ENCODE results near the gene SLC1A5. TPM values are rescaled to one million over a fixed set of nuclear protein-coding genes. Genes with fewer than 3 reads are reported as not detected.
"Not testable (repeated sequence)": the region's sequence is repeated elsewhere in the genome, so short reads cannot be mapped to it uniquely, and the experiment has no call there.

SLC1A5 gene
- polyA plus RNA-seq, 1 donor, result 84.9 TPM

DNA sequence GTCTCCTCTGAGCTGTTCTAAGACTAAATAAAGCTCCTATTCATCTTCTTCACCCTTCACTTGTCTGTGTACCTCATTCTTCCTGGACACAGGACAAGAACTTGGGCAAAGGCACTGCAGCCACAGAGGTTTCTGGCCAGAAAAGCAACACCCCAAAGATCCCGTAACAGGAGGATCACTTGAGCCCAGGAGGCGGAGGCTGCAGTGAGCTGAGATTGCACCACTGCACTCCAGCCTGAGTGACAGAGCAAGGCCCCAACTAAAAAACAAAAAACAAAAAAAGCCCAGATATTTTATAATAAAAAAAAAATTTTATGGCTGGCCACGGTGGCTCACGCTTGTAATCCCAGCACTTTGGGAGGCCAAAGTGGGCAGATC, 34.0 kb upstream of the SLC1A5 start:
- Histone ChIP-seq H3K4me1 (ENCODE audit: control insufficient read depth, insufficient read depth, low read length) (peaks cover 24% of the 10 kb centered on the region), H3K27ac (ENCODE audit: low read length) (peak overlapping the region; percentile 75)
- not testable (repeated sequence) for H3K27me3 ChIP-seq (ENCODE audit: control insufficient read depth, insufficient read depth, low read length); H3K36me3 ChIP-seq (ENCODE audit: control insufficient read depth, insufficient read depth, low read length); H3K4me3 ChIP-seq (ENCODE audit: low read length); DNase-seq; H3K9me3 ChIP-seq (ENCODE audit: control insufficient read depth, low read depth, low read length)
- no CpG with 5 or more reads among the region's 4 CpGs for WGBS (ENCODE audit: insufficient coverage, low lambda C conversion rate)

DNA sequence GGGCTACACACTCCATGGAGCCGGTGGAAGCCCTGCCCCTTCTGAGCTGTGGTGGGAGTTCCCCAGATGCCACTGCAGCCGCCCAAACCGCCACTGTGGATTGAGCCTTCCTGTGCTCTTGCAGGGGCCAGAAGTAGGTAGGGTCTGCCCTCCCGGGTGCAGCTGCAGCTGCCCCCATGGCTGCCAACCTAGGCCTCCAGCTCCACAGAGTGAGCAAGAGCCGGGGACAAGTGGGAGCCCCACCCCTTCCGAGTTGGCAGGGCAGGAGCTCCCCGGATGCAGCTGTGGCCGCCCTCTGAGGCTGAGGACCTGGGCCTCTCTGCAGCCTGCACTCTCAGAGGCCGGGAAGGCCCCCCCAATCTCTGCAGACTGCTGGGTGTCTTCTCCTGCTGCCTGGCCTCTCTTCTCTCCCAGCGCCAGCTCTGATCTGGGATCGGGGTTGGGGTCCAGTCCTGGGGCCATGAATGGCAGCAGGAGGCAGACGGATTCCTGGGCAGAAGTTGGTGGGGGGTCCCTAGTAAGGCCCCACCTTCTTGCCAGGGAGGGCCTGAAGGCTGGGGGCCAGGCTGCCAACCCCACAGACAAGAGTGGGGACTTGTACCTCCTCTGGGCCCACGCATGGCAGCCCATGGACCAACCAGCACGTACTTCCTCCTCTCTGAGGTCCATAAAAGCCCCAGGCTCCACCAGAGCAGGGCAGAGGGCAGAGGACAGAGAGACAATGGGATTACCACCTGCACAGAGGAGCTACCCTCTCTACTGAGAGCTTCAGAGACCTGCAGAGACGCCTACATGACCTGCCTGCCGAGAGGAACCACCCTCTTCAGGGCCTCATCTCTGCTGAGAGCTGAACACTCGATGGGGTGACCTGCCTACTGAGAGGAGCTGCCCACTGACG, 33.4 kb upstream of the SLC1A5 start:
- no peaks in the 10 kb centered on the region for H3K9me3 ChIP-seq (ENCODE audit: control insufficient read depth, low read depth, low read length)
- H3K4me1 ChIP-seq (ENCODE audit: control insufficient read depth, insufficient read depth, low read length), result peaks cover 24% of the 10 kb centered on the region
- WGBS (ENCODE audit: insufficient coverage, low lambda C conversion rate), result no CpG with 5 or more reads among the region's 18 CpGs
- peak overlapping the region; percentile 75 for H3K27ac ChIP-seq (ENCODE audit: low read length)
- peak in 1 of 2 donors; percentile 77 for DNase-seq
- no peak overlapping the region for H3K4me3 ChIP-seq (ENCODE audit: low read length)
- H3K27me3 ChIP-seq (ENCODE audit: control insufficient read depth, insufficient read depth, low read length), result no peaks in the 10 kb centered on the region
- H3K36me3 ChIP-seq (ENCODE audit: control insufficient read depth, insufficient read depth, low read length), result no peaks in the 10 kb centered on the region

GRCh38 chr19:46818812-46819211, 30.4 kb upstream of the SLC1A5 start:
- Histone ChIP-seq H3K27me3 (ENCODE audit: control insufficient read depth, insufficient read depth, low read length) (no peaks in the 10 kb centered on the region), H3K9me3 (ENCODE audit: control insufficient read depth, low read depth, low read length) (no peaks in the 10 kb centered on the region), H3K27ac (ENCODE audit: low read length) (no peak overlapping the region), H3K4me3 (ENCODE audit: low read length) (no peak overlapping the region), H3K36me3 (ENCODE audit: control insufficient read depth, insufficient read depth, low read length) (no peaks in the 10 kb centered on the region), H3K4me1 (ENCODE audit: control insufficient read depth, insufficient read depth, low read length) (peaks cover 24% of the 10 kb centered on the region)
- no peak for DNase-seq
- no CpG with 5 or more reads among the region's 2 CpGs for WGBS (ENCODE audit: insufficient coverage, low lambda C conversion rate)

DNA sequence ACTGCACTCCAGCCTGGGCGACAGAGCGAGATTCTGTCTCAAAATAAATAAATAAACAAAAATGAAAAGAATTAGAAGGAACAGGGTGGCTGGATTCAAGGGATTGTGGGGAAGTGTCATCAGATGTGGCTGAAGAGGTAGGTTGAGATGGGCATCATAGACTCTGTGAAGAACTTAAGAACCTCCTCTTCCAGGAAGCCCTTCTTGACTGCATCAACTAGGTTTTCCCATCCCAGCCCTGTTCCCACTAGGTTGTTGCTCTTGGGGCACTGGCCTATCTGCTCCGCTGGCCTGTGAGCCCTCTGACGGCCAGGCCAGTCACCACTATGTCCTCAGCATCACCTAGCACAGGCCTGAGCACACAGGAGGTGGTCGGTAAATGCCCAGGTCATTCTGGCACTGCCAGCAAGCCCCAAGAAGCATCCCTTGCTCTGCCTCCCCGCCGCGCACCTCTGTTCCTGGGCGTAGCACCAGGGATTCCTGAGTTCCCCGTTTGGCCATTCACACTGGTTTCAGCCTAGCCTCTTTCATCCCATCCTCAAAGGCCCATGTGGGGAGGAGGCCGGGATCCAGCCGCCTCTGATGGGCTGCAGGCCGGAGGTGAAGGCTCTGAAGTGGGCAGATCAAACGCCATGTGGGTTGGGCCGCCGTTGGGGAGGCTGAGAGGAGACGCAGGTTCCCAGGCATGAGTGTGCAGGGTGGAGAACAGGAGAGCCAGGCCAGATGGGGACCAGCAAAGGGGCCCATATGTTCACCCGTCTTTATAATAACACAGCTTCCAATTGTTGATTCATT, 27.6 kb upstream of the SLC1A5 start:
- WGBS (ENCODE audit: insufficient coverage, low lambda C conversion rate), result 100% methylated on average over 3 of the region's 18 CpGs
- Histone ChIP-seq H3K27me3 (ENCODE audit: control insufficient read depth, insufficient read depth, low read length) (no peaks in the 10 kb centered on the region), H3K36me3 (ENCODE audit: control insufficient read depth, insufficient read depth, low read length) (no peaks in the 10 kb centered on the region), H3K4me1 (ENCODE audit: control insufficient read depth, insufficient read depth, low read length) (peaks cover 17% of the 10 kb centered on the region), H3K9me3 (ENCODE audit: control insufficient read depth, low read depth, low read length) (no peaks in the 10 kb centered on the region), H3K4me3 (ENCODE audit: low read length) (no peak overlapping the region), H3K27ac (ENCODE audit: low read length) (no peak overlapping the region)
- no peak for DNase-seq

DNA sequence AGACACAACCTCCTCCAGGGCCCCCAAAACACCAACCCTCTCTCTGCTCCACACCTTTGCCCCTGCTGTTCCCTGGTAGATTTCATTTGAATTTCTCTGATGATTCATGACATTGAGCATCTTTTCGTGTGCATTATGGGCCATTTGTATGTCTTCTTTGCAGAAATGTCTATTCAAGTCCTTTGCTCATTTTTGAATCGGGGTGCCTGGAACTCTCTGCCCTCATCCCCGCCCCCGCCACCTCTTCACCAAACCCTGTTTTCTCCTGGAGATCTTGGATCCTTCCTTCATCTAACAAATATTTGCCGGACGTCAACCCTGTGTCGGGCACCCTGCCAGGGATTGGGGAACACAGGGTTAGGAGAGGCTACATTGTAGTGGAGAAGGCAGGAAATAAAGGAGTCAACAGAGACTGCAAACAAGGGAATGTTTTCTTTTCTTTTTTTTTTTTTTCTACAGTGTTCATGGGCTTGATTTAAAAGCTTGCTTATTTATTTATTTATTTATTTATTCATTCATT, 25.5 kb upstream of the SLC1A5 start:
- Histone ChIP-seq H3K4me3 (ENCODE audit: low read length) (no peak overlapping the region), H3K36me3 (ENCODE audit: control insufficient read depth, insufficient read depth, low read length) (no peaks in the 10 kb centered on the region), H3K9me3 (ENCODE audit: control insufficient read depth, low read depth, low read length) (no peaks in the 10 kb centered on the region), H3K27ac (ENCODE audit: low read length) (no peak overlapping the region), H3K27me3 (ENCODE audit: control insufficient read depth, insufficient read depth, low read length) (no peaks in the 10 kb centered on the region), H3K4me1 (ENCODE audit: control insufficient read depth, insufficient read depth, low read length) (peaks cover 9% of the 10 kb centered on the region)
- WGBS (ENCODE audit: insufficient coverage, low lambda C conversion rate), result no CpG with 5 or more reads among the region's 7 CpGs
- DNase-seq, result no peak

DNA sequence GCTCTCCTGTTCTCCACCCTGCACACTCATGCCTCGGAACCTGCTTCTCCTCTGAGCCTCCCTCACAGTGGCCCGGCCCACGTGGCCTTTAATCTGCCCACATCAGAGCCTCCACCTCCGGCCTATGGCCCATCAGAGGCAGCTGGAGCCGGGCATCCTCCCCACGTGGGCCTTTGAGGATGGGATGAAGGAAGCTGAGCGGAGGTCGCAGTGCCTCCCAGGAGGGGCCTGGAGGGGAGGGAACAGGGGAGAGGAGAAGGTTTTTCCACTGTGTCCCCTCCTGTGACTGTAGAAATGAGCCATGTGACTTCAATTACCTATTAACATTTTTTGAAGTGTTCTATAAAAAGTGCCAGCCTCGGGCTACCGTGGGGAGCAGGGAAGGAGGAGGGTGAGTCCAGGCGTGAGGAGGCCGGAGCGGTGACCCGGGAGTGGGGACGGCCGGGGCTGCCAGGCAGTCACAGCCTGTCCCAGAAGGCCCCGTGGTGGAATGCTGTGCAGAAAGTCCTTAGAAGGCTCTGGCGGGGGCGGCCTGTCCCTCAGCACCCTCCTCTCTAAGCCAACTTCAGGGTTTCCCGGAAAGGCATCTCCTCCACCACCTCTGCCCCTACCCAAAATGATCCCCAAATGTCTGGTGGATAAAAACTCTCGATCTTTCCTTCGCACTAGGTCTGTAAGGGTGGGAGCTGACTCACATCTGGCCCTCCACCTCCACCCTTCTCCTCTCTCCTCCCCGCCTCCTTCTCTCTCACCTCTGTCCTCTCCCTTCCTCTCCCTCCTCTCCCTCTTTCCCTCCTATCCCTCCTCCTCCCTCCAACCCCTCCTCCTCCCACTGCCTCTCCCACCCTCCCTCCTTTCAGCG, 24.8 kb upstream of the SLC1A5 start:
- Histone ChIP-seq H3K36me3 (ENCODE audit: control insufficient read depth, insufficient read depth, low read length) (no peaks in the 10 kb centered on the region), H3K27ac (ENCODE audit: low read length) (no peak overlapping the region), H3K4me3 (ENCODE audit: low read length) (no peak overlapping the region), H3K4me1 (ENCODE audit: control insufficient read depth, insufficient read depth, low read length) (peaks cover 9% of the 10 kb centered on the region), H3K27me3 (ENCODE audit: control insufficient read depth, insufficient read depth, low read length) (no peaks in the 10 kb centered on the region), H3K9me3 (ENCODE audit: control insufficient read depth, low read depth, low read length) (no peaks in the 10 kb centered on the region)
- no CpG with 5 or more reads among the region's 24 CpGs for WGBS (ENCODE audit: insufficient coverage, low lambda C conversion rate)
- no peak for DNase-seq

GRCh38 chr19:46809534-46810272, 21.3 kb upstream of the SLC1A5 start:
- WGBS (ENCODE audit: insufficient coverage, low lambda C conversion rate), result 100% methylated on average over 2 of the region's 13 CpGs
- DNase-seq, result no peak

DNA sequence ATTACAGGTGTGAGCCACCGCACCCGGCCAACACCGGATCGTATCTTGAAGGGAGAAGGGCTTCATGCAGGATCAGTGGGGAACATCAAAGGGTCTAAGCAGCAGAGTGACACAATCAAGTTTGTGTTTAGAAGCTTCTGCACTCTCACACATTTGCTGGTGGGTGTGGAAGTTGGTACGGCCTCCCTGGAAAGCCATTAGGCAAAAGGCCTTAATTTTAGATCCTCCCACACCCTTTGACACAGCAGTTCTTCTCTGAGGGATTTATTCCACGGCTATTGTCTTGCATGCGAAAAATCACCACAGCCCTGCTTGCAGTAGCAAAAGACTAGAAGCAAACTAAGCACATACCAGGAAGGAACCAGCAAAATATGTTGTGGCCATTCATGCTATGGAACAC, 18.3 kb upstream of the SLC1A5 start:
- peaks cover 27% of the 10 kb centered on the region for H3K4me1 ChIP-seq (ENCODE audit: control insufficient read depth, insufficient read depth, low read length)
- no peaks in the 10 kb centered on the region for H3K27me3 ChIP-seq (ENCODE audit: control insufficient read depth, insufficient read depth, low read length)
- no peaks in the 10 kb centered on the region for H3K36me3 ChIP-seq (ENCODE audit: control insufficient read depth, insufficient read depth, low read length)
- no peak for DNase-seq
- H3K27ac ChIP-seq (ENCODE audit: low read length), result no peak overlapping the region
- WGBS (ENCODE audit: insufficient coverage, low lambda C conversion rate), result no CpG with 5 or more reads among the region's 7 CpGs
- H3K4me3 ChIP-seq (ENCODE audit: low read length), result no peak overlapping the region
- H3K9me3 ChIP-seq (ENCODE audit: control insufficient read depth, low read depth, low read length), result no peaks in the 10 kb centered on the region

More at GRCh38 chr19:46809534-46810272, 21.3 kb upstream of the SLC1A5 start:
- Histone ChIP-seq H3K27ac (ENCODE audit: low read length) (no peak overlapping the region), H3K36me3 (ENCODE audit: control insufficient read depth, insufficient read depth, low read length) (no peaks in the 10 kb centered on the region), H3K4me3 (ENCODE audit: low read length) (no peak overlapping the region), H3K9me3 (ENCODE audit: control insufficient read depth, low read depth, low read length) (no peaks in the 10 kb centered on the region), H3K27me3 (ENCODE audit: control insufficient read depth, insufficient read depth, low read length) (no peaks in the 10 kb centered on the region), H3K4me1 (ENCODE audit: control insufficient read depth, insufficient read depth, low read length) (peaks cover 13% of the 10 kb centered on the region)

- no CpG with 5 or more reads among the region's 4 CpGs for WGBS (ENCODE audit: insufficient coverage, low lambda C conversion rate)
Measured at GRCh38 chr19:46804432-46804831, 16.0 kb upstream of the SLC1A5 start.

More at GRCh38 chr19:46804432-46804831, 16.0 kb upstream of the SLC1A5 start:
- H3K36me3 ChIP-seq (ENCODE audit: control insufficient read depth, insufficient read depth, low read length); H3K4me3 ChIP-seq (ENCODE audit: low read length); H3K9me3 ChIP-seq (ENCODE audit: control insufficient read depth, low read depth, low read length); DNase-seq; H3K27me3 ChIP-seq (ENCODE audit: control insufficient read depth, insufficient read depth, low read length): not testable (repeated sequence)
- H3K27ac ChIP-seq (ENCODE audit: low read length), result peak overlapping the region; percentile 68
- peaks cover 32% of the 10 kb centered on the region for H3K4me1 ChIP-seq (ENCODE audit: control insufficient read depth, insufficient read depth, low read length)
